Islet precursor cell (in vitro differentiated cells): Measurements from ENCODE around the gene B3GNT2.
"Not testable (repeated sequence)": the region's sequence is repeated elsewhere in the genome, so short reads cannot be mapped to it uniquely, and the experiment has no call there.

ENCODE experiments used
- DNase-seq: peaks from one replicate; pipeline ENCODE4 v3.0.0-alpha.2; 2018

B3GNT2 gene

DNA sequence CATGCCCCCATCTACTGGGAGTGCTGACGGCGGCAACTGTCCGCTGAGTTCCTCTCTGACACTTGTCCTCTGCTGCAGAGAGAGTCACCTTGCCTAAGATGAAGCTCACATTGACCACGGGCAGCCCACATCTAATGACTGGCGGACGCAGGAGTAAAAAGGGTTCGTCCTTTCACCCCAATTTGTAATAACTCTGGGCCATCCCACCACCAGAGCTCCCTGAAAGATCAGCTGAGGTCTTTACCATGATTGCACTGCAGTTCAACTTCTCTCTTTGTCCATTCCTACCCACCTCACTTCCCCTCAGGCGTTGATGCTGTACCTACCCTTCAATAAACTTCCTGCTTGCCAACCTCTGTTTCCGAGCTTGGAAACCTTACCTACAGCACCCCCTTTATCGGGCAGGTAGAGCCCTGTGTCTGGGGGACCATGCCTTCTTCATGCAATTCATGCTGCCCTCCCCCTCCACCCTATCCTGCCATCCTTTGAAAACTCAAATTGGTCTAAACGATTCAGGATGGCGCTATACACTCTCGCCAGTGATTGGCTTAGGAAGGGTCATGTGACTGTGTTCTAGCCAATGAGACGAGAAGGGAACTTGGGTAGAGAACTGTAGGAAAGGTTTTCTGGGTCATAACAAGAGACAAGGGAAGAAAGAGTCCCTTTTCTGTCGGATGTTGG is 10.3 kb upstream of the B3GNT2 start:
- no peak for DNase-seq

DNA sequence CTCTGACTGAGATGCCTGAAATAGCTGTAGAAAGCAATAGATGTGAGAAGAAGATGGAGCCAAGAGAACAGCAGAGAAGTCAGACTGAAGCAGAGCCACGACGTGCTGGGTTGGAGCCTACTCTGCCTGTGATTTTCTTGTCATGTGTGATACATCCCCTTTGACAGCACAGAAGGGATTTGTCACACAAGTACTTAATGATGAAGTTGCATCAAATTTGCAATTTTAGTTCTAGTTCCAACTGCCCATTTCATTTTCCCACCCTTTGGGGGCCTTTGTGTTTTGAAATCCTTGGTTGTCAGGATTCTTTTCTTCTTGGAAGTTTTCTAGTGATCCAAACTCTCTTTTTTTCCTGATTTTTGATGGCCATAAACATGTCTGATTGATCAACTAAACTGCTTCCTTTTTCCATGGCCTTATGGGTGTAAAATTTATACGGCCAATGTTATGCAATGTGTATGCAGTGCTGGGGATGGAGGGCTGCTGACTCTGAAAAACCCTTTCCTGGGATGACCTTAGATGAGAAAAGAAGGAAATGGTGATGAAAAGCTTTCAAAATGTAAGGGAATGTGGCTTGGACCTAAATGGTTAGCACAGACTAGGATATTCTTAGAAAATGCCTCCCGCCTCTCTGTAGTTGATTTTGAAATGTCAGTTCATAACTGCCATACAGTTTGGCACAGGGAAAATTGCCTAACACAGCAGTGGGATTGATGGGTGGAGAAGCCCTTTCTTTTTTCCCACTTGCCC is 9.6 kb upstream of the B3GNT2 start:
- no peak for DNase-seq

DNA sequence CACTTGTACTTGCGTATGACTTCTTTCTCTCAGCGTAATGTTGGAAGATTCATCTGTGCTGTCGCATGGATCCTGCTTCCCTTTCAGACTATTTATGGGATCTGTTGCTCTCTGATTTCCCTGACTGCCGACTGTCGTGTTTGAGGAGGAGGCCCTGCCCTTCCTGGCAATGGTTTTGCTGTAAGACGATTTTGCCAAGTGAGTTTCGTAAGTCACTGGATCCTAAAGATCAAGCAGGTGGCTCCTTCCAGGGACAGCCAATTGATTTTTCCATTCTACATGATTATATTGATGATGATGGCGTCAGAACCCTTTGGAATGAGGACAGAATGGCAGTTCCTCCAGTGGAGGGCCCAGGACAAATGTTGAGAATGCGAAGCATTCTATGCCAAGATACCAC is 8.7 kb upstream of the B3GNT2 start:
- DNase-seq: no peak

DNA sequence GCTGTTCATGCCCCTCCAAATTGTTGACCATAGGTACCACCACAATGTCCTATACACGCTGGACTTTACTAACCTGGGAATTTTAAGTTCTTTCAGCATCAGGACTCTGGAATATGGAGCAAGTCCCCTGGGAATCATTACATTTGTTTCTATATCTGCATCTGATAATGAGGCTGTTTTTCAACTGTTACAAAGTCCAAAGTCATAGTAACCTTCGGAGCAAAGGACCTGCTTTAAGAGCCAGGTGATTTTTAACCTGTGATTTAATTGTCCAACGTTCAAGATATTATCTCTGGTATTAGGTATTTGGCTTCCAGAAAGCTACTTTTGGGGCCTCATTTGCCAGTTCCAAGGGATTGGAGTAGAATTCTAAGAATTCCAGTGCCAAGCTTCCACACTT is 7.5 kb upstream of the B3GNT2 start:
- DNase-seq: no peak

DNA sequence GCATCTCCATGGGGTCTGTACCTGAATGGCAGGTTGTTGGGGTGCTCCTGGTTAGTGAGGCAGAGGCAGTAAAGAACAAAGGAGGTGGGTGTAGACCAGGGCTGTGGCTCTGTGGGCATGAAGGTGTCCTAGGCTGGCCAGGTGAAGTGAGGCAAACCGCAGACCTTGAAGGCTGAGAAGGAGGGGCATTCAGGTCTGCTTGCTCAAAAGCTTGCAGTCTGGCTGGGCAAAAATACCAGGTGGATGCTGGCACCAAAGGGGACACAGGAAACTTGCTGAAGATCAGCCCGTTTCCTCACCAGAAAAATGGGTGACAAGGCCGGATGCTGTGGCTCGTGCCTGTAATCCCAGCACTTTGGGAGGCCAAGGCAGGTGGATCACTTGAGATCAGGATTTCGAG is 6.7 kb upstream of the B3GNT2 start:
- DNase-seq: no peak

DNA sequence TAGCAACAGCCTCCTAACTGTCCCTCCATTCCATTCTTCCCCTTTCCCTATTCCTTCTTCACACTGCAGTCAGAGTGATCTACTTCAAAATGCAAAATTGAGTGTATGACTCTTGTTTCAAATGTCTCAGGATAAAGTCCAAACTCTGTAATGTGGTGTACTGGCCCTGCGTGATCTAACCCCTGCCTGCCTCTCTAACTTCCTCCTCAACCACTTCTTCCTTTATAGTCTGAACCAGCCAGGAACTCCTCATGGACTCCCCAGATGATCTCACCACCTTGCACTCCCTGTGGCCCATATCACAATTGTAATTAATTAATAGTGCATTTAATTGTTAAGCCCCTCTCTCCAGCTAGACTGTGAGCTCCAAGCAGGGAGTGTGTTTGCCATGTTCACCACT is 3.1 kb upstream of the B3GNT2 start:
- DNase-seq: no peak

DNA sequence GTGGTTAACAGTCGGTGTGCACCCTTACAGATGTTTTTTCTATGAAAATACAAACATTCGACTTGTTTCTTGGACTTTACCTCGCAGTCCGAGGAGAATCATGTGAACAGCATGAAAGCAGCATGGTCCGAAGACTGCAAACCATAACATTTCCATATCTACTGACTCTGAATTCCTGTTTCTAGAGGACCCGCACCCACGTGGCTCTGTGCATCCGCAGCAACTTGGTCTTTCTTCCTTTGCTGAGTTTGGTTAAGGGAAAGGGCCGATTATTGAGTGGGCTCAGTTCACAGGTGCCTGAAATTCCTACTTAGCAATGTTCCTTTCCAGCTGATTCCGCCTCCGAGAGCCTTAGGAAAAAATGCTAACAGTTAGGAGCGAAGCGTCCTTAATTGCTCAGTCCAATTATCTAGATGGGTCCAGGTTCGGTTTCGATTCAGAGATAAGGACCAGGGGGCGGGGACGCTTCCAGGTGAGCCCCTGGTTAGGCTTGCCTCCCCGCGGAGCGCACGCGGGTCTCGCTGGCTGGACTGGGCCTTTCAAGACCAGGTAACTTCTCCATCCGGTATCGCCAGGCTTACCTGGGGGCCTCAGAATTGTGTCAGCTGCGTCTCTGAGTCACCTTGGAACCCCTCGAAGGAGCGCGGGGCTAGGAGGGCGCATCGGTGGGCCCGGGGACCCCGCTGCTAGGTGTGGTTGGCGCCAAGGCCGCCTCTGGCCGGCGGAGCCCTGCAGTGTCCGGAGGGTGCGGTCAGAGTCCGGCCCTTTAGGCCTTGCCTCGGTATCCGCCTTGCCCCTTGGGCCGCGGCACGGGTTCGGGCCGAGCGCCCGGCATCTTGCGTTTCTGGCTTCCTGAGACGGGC is 1.1 kb upstream of the B3GNT2 start:
- DNase-seq: no peak

DNA sequence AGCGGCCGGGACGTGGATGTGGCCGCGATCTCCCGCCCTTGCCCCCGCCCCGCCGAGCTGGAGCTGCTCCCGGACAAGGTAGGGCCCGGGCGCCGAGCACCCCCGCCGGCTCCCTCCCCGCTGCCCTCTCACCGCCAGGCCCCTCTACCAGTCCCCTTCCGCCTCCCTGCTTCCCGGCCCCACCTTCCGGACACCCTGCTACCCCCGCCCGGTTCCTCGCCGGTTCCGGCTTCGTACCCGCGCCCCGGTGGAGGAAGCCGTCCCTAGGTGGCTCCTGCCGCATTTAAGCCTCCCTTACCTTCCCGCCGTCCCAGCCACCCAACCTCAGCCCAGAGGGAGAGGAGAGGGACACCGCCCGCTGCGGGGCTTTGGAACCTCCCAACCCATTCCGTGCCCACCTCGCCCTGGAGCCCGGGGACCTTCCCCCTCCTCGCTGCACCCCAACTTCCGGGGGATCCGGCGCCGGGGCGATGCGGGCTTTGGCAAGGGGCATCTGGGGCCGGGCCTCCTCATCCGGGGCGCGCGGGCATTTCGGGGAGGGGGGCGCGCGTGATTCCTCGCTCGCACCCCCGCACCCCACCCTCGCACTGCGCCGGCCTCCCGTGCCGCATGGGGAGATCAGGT is 475 bp downstream of the B3GNT2 start:
- DNase-seq: peak; percentile 81

DNA sequence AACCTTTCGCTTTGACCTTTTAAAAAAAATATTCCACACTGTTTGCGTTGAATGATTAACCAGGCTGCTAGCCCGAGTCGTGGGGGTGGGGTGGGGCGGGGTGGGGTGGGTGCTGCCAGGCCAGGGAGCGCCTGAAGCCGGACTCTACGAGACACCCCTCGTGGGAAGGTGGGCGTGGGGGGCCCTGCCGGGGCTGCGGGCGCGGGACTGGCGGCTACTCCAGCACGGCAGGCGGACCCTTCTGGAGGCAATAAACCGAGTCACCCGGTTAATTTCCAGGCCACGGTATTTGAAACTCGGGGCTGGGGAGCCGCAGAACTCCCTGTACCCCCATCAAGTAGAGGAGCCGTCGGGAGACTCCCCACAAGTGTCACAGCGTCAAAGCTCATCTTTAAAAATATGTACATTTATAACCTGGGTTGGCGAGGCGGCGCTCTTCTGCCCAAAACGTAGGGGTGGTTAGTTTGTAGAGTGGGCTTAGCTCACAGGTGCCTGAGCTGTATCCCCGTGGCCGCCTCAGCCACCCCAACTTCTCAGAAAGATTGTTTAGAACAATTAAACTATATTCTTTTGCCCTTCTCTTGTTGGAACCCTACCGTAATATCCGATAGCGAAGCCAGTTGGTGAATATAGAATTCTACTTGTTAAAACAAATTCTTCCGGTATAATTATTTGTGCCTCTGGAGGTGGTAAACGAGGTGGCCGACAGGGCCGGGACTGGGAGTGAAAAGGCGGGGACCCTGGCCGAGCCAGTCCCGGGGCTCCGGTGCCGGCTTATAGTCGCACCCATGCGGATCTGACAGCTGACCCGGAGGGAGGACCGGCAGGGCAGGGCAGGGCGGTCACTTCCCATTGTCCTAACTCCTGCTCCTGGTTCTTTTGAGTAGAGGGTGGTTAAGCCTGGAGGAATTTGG is 1.4 kb downstream of the B3GNT2 start:
- peak; percentile 62 for DNase-seq

DNA sequence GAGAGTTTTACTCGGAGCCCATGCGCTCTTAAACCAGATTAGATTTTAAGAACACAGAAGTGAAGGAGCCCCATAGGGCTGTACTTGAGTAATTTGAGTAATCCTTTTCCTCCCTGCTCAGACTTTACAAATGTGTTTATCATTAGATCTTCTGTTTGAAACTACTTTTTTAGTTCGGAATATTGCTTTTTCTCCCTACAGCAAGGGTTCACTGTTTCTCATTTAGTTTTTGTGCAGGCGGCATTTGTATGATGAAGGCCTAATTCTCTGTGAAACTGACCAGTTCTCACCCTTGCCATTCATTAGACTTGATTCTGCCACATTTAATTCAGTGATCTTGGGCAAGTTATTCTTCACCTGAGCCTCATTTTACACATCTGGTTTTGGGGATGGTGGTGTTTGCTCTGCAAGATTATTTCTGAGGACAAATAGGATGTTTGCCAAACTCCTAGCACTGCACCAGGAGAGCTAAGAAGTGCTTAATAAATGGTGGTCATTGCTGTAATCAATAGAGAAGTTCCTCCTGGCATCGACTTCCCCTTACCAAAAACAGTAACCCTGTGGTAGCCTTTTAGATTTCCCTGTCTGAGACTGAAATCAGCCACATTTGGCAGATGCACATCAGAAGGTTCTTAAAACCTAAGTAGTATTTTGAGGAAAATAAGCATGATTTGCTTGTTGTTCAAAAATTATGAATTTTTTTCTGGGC is 2.2 kb downstream of the B3GNT2 start:
- DNase-seq: no peak

DNA sequence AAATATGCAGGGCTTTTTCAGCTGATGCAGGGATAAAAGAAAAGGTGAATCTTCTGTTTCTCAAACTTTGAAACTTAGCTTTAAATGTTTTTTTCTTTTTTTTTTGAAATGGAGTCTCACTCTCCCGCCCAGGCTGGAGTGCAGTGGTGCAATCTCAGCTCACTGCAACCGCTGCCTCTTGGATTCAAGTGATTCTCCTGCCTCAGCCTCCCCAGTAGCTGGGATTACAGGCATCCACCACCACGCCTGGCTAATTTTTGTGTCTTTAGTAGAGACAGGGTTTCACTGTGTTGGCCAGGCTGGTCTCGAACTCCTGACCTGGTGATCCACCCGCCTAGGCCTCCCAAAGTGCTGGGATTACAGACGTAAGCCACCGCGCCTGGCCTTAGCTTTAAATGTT is 2.9 kb downstream of the B3GNT2 start:
- not testable (repeated sequence) for DNase-seq

DNA sequence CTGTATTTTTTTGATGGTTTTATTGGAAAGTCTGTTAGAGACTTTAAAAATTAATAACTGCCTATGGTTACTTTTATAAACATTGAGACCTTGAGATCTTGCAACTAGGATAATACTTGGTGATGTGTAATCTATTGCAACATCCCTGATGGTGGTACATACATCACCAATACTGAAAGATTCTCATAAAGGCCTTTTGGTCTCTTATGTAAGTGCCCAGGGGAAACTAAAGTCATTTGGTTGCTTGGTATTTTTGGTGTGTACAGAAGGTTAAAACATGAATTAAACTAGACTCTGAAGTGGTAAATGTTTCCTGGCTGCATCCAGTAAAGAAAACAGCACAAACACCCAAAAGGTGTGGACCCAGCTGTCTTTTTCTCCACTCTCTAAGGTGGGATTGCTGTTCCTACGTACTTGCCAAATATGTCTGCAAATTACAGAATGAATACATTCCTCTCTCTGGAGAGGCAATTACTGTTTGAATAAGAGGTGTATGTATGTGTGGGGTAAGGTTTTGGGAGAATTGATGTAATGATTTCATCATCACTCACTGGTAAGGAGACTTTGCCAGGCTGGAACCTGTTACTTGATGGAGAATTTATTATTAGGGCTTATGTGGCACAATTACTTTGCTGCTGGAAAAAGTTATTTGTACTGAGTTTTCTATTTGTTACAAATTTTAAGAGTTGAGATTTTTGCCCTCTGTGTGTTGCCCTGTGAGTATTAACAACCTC is 3.6 kb downstream of the B3GNT2 start:
- DNase-seq: no peak

DNA sequence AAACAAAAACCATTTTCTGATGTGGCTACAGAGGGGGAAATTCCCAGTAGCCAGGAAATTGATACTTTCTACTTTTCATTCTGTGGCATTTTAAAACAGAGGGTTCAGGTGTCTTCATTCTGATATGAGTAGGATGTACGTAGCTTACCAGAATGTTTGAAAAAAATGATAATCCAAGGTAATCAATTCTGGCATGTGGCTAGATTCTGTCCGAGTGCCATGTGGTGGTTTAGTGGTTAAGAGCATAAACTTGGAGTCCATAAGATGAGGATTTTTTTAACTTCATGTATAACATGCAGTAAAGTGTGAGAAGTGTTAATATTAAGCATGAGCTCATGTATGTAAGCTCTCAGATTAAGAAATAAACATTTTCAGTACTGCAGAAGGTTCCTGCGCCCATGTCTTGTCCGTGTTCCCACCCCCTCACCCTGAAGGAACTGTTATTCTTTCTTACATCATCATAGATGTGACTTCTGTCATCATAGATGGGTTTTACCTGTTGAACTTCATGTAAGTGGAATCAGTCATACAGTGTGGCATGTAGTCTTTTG is 4.5 kb downstream of the B3GNT2 start:
- no peak for DNase-seq

DNA sequence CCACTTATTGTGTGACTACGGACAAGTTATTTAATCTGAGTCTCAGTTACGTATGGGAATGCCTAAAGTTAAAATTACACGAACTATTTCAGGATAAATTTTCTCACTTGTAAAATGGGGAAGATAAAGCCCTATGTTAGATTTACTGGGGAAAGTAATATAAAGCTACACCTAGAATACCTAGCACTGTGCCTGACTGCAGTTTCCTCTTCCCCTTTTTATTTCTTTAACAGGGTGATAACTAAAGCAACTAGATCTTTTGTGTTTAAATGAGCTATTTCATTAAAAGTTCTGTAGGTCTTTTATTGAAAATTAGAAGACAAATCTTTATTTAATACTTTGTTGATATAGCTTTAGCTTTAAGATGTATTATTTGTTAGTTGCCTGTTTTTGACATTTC is 5.0 kb downstream of the B3GNT2 start:
- DNase-seq: no peak

DNA sequence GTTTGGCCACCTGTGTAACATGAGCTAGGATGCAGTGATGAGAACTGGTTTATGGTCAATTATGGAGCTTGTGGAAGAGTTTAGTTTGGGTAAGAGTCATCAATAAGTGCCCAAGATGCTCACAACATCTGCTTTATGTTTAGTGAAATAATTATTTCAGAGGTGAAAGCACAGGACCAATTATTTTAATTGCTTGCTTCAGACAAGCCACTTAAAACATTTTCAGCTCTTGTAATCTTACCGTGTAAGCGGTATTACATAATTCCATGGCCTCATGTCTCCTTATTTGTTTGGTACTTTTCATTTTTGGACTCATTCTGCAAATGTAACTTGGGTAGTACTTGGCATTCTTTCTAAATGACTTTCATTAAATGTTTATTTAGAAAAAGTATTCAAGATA is 5.4 kb downstream of the B3GNT2 start:
- no peak for DNase-seq

DNA sequence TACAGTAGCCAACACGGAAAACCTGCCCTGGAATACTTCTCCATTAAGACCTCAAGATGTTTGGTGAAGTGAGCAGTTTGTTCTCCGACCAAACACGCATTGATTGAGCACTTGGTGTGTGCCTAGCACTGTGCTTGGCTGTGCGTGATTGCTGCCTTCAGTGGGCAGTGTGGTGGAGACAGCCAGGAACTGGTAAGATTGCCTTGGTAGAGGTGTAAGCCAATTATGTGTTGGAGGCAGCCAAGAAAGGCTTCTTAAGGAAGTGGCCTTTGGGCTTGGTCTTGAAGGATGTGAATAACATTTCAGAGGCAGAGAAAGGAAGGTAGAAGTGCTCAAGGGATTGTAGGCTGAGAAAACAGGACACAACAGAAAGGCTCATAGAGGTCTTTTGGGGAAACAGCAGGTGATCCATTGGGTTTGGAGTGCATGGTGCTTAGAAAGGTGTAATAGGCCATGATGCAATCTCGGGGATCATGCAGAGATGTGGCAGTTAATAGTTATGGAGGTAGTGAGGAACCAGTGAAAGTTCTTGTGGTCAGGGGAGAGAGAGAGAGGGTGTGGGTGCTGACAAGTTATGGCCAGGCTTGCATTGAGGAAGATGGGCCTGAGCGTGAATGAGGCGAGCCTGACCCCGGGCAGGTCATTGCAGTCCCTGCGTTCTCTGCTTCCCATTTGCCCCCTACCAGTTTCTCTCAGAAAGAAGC is 6.3 kb downstream of the B3GNT2 start:
- no peak for DNase-seq

DNA sequence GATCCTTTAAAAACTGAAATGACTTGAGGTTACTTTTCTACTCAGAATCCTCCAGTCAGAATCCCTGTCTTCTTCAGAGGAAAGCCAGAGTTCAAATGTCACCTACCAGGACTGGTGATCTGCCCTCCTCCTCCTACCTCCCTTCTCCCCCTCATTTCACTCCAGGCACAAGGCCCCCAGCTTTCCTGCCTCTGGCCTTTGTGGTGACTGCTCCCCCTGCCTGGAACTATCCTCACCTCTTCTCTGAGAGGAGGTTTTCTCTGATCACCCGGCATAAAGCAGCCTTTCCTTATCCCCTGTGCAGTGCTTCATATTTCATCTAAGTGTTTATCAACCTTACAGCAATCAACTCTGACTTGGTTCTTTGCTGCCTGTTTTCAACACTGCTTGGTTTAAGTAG is 6.8 kb downstream of the B3GNT2 start:
- DNase-seq: no peak

DNA sequence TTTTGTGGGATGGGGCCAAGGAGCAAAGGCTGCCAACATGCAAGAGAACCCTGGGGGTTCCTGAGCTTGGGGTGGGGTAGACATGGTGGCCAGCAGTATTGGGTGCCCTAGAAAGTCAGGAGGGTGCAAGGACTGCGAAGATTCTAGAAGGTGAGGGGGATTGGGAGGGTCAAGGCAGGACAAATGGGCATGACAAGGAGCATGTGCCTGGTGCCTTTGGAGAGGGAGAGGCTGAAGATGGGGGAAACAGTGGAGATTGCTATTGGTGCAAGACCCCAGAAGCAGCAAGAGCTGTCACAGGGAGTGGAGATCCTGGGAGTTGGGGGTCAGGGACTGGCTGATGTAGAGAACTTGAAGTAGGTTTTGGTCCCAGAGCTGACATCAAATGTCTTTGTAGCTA is 7.5 kb downstream of the B3GNT2 start:
- DNase-seq: no peak

DNA sequence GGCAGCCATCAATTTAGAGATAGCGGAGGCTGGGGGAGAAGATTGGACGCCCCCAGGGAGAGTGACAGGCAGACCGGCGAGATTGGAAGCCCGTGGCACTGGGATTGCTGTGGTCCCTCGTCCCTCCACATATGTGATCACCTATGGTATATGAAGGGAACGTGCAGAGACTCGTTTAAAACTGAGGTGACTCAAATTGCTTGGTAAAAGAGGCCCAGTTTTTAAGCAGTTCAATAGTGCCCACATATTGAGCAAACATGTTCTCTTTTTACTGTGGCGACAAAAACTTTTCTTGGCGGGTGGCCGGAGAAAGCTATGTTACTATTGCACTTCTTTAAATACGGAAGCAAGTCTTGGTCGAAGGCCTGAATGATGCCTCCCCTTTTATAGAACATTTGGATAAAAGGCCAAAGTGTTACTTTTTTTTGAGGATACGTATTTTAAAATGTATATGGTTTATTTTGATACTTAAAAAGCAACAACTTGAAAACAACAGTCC is 9.1 kb downstream of the B3GNT2 start:
- DNase-seq: no peak

DNA sequence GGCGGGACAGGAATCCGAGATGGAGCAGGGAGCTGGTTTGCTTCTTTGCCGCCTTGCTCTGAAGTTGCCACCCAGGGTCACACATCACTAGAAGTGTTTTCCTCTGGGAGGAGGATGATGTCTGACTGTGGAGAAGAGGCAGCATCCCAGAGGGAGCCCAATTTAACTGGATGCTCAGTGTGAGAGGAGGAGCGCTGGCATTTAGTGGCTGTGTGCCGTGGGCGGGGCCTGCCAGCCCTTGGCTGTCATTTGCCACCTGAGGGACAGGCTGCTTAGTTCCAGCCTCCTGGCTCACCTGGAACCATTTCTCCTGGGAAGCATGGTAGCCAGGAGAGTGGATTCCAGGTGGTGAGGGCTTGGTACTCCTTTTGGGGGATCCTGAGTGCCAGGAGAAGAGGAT is 9.6 kb downstream of the B3GNT2 start:
- DNase-seq: no peak
